ENCODE measurements around the gene ZC3H12C.

ZC3H12C gene

DNA sequence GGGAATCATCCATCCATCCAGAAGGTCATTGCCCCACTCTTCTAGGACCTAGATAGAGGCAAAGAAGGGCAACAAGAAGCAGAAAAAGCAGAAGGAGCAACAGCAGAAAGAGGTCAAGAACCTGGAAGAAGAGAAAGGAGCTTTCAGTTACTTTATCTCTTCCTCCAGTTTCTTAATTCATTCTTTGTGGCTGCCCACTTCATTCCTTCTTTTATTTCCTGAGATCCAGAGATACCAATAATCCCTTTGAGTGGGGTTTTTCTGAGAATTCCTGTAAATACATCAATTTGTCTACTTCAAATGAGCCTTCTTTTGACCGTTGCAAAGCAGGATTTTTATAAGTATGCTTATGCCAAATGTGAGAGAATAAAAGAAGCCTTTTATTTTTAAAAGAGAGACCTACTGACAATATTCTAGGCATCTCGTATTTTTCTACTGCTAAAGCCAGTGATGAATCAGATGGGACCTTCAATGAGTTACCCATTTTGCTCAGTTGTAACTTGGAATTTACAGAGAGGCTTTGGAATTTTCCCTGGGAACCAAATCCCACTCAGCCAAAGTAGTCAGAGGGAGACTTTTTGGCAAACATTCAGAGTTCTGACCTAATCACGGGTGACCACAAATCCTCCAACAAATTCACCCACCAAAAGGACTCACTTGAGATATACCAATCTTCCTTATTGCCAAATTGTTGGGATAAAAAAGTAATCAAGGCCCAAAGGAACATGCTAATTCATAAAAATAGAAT, 54.9 kb downstream of the ZC3H12C start:
- DNase-seq, result no peak

DNA sequence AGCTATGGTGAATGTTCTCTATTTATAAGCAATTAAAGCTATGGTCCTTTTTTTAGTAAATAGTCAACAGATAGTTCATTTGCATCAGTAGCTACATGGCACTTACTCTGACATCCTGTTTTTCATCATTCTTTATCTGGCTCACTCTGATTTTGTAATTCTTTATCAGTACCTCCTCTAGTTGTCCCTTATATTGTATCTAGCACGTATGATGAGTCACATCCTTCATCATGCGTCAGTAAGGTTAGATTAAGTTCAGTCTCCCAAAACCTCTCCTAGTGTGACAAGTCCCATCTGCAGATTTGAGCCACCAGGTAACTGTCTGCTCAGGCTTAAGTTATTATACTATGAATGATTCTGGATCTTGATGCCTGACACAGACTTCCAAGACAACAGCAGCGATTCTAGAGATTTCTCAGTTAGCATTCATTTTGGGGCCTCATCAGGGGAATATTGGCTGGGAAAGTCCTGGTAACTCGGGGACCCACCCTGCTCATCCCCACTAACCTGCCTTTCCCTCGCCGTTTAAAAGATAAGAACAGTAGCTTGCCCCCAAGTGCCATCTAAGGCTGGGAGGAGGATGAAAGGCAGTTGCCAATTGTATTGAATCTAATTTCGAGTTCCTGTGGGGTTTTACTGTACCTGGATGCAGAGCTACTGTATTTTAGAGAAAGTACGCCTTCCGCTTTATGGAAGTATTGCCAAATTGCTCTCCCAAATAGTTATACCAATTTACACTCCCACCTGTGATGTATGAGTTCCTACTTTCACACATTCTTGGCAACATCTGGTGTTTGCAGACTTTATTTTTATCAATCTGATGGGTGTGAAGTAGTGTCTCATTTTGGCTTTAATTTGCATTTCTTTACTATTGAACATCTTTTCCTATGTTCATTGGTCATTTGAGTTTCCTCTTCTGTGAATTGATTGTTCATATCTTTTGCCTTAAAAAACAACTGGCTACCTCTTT, 55.9 kb downstream of the ZC3H12C start:
- DNase-seq, result no peak

DNA sequence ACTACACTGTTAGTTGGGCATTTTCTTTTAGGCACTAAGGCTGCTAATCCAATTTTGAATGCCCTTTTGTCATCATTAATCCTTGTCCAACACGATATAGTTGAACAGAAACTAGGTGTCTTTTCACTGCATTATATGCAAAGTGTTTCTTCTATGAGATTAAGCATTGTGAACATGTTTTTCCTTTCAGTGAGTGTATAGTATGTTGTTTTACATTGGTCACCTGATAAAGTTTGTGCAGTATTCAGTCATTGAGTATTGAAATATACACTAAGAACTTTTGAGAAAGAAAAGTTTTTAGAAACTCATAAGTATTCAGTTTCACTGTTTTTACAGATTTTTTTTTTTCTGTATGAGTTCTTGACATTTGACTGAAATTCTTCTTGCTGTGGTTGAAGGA, 59.0 kb downstream of the ZC3H12C start:
- no peak for DNase-seq

DNA sequence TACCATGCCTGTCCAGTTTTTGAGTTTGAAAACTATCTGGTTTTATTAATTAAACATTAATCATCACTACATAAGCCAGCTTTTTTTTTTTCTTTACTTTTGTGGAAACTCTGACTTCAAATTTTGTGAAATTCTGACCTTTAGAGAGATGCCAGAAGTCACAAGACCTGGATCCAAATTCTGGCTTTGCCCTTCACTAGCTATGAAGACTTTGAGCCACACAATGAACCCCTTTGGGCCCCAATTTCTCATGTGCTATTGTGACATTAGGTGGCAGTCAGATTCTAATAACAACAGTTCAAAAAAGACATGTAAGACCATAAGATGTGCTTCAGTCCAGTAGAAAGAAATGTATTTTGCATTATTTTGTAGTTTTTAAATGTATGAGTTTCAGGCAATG, 60.3 kb downstream of the ZC3H12C start:
- no peak for DNase-seq

DNA sequence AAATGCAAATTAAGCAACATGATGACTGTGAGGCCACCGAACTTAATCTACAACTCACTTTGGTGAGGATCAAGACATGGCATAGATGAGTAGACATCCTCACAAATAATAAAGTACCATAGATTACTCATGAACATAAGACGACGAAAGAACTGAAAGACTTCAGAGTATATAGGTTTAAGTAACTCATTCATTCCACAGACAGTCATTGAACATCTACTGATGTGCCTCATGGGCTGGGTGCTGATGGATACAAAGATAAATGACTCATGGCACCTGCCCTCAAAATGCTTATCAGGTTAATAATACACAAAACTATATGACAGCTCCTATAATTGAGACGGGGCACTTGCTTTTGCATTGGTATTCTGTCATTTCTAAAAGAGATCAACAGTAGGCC, 63.3 kb downstream of the ZC3H12C start:
- DNase-seq, result no peak

DNA sequence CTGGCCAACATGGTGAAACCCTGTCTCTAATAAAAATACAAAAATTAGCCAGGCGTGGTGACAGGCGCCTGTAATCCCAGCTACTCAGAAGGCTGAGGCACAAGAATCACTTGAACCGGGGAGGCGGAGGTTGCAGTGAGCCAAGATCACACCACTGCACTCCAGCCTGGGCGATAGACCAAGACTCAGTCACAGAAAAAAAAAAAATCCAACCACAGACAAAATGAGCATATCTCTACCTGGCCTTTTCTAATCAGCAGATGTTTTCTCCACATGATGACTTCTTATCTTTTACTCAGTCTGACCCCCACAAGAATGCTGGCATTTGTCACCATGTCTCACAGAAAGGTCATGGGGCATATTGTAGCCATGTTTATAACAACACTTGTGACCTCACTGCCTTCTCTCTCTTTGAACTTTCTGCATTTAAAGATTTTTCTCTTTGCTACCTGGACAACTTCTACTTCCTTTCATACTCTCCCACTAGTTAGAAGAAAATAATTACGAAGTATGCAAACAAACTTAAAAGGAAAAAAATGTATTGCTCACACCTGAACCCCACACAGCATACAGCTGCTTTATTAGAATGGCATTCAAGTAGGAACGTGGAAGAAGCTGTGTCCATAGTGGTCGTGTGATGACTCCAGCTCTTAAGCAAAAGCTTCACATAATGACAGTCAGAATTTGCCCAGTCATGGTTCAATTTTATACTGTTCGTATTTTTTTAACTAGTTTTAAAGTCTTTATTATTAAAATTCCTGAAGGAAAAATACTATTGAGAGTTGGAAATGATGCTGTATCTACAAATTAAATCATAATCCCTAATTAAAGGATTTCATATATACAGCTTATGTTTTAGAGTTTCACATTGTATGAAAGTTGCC, 65.4 kb downstream of the ZC3H12C start:
- DNase-seq, result no peak

DNA sequence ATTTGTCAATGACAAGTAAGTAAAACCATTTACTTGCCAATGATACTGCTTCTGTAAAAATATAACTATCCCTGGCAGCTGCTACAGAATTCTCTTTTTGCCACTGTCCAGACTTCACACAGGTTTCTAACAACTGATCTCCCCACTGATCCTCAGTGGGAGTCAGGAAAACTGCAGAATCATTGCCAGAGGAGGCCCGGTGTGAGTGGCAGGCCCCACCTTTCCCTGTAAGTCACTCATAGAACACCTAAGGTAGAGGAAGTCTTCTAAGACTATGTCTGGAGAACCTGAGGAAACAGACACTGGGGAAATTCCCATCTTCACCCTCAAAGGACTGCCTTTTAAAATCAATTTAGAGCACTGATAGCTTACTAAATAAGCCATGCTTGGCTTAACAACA, 66.3 kb downstream of the ZC3H12C start:
- DNase-seq, result no peak

DNA sequence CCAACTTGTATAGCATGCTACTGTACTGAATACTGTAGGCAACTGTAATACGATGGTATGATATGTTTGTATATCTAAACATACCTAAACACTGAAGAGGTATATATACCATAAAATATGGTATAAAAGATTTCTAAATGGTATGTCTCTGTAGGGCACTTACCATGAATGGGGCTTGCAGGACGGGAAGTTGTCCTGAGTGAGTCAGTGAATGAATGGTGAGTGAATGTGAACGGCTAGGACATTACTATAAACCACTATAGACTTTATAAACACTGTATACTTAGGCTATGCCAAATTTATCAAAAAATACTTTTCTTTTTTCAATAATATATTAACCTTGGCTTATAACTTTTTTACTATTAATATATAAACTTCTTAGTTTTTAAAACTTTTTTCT, 66.8 kb downstream of the ZC3H12C start:
- DNase-seq, result no peak

DNA sequence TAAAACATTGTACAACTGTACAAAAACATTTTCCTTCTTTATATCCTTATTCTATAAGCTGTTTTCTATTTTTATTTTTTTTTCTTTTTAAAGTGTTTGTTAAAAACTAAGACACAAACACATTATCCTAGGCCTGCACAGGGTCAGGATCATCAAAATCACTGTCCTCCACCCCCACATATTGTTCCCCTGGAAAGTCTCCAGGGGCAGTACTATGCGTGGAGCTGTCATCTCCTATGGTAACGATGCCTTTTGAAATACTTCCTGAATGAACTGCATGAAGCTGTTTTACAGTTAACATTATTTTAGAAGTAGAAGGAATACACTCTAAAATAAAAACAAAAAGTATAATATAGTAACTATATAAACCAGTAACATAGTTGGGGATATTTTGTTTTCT, 67.2 kb downstream of the ZC3H12C start:
- DNase-seq, result no peak

DNA sequence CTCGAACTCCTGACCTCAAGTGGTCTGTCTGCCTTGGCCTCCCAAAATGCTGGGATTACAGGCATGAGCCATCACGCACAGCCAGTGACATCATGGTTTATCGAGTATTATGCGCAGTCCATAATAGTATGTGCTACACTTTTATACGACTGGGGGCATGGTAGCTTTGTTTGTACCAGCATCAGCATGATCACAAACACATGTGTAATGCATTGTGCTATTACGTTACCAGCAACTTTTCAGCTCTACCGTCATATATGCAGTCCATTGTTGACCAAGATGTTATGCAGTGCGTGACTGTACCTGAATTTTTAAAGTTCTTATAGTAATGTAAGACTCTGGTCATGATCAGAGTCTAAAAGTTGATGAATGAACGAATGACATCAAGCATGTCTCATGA, 67.9 kb downstream of the ZC3H12C start:
- DNase-seq, result no peak

DNA sequence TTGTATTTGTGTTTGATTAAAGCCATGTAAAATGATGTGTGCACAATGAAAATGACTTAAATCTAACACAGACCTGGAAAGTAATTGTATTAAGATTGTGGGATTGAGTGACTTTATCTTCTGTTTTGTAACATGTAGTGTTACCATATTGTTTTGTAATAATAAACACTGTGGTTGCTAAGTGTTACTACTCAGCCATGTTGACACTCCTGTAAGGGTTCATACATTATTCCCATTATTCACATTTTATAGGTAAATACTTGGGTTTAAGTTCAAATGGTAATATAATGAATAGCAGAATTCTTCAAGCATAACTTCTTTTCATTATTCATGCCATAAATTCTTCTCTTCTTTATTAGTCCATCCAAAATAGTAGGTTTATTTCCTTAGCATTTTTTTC, 69.0 kb downstream of the ZC3H12C start:
- no peak for DNase-seq

DNA sequence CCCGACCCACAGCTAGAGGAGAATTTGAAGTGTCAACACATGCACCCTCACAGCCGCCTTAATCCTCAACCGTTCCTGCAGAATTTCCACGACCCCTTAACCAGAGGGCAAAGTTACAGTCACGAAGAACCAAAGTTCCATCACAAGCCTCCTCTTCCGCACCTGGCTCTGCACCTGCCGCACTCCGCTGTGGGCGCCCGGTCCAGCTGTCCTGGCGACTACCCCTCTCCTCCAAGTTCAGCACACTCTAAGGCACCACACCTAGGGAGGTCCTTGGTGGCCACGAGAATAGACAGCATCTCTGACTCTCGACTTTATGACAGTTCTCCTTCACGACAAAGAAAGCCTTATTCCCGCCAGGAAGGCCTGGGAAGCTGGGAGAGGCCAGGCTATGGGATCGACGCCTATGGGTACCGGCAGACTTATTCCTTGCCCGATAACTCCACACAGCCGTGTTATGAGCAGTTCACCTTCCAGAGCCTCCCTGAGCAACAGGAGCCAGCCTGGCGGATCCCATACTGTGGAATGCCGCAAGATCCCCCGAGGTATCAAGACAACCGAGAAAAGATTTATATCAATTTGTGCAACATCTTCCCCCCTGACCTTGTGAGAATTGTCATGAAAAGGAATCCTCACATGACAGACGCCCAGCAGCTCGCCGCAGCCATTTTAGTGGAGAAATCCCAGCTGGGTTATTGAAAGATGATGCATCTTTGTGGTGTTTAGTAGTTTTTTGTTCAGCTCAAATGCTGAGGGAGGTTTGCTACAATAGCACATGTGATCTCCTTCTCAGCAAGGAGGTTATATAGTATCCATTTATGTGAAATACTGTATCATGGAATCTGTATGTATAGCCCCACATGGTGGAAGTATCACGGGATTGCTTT, 72.1 kb downstream of the ZC3H12C start:
- no peak for DNase-seq

DNA sequence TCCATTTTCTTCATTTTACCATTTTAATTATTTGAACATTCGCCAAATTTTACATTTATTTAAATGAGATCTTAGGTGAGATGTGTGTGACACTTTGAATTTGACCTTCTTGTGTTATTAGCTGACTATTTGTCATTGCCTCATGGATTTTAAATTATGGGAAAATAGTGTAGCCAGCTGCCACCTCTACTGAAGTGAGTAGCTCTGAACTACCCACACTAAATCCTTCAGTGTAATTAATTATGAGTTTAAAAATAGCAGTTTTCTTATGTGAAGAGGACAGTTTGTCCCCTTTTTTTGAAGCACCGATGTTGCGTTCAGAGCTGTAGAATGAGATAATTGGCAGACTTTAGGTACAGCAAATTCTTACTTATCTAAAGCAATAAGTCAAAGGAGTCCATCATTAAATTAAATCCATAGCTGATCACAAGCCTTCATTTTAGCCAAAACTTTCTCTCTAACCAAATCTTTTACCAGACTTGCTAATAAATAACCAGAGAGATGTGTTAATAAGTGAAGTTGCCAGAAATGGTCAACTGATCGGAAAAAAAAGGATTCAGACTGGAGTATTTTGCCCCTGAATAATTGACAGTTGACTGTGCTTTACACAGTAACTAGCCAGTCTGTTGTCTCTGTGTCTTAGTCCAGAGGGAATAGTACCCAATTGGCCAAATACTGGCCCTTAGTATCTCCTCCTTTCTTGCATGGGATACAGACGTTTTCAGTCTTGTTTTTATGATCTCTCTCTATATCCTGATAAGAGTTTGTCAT, 75.0 kb downstream of the ZC3H12C start:
- no peak for DNase-seq

DNA sequence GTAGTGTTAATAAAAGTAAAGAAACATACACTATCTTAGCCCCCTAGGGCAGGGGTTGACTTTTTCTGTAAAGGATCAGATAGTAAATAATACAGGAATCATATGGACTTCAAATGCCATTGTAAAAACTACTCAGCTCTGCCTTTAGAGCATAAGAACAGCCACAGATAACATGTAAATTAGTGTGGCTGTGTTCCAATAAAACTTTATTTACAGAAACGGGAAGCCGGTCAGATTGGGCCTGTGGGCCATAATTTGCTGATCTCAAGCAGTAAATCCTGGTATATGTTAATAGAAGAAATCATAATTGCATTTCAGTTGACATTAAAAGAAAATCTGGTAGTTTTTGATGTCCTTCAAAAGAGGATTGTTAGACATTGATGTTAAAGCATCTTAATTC, 76.5 kb downstream of the ZC3H12C start:
- no peak for DNase-seq

DNA sequence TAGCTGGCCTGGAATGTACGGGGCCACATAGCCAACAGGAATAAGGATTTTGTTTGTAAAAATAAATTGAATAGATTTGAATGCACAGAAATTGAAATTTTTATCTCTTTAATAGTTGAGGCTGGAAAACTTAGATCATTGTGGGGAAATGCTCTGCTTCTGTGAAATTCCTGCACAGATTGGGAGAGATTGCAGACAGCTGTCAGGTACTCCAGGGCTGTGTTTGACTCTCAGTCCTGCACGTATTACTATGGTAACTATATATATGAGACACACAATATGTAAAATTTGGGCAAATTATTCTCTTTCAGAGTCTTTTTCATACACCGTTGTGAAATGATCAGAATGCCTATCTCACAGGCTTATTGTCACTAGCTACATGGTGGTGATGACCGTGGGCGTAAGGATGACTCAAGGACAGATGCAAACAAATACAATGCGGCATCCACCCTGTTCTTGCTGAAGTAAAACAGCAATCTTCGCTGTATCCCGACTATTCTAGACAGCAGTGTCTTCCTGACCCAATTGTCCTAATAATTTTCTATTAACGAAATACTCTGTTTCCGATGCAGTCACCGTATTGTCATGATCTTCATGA, 79.4 kb downstream of the ZC3H12C start:
- DNase-seq, result peak in 1 of 56 donors; percentile 19

DNA sequence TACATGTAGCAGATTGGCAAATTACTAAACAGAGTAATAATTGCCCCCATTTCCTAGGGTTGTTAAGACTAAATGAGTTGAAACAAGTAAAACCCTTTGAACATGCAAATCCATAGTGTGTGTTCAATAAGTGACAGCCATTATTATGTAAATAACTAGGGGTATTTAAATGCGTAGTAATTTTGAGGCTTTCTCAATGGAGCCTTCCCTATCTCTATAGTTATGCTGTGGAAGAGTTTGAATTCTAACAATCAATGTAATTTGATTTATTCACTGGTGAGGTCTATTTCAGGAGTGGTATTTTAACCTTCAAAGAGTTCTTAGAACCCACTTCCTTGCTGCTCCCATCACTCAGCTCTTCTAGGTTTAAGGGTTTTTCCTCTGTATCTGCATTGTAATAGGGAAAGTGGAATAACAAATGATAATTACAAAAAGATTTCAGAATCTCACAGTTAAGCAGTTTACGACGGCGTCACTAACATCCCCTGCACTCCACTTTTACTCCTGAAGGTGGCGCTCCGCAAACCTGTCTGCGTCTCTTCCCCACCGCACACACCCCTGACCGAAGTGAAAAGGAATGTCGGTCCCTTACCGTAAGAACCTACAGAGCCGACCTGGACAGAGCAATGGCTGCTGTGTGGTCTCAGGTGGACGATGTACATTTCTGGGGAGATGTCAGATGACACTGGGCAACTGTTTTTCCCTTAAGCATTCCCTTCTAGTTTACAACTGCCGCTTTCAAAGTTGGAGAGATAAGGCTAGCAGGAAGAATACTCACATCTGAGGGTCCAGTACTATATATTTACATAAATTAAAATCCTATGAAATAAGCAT, 80.8 kb downstream of the ZC3H12C start:
- DNase-seq, result peak in 40 of 56 donors; percentile 9 to 79 (median 32)

DNA sequence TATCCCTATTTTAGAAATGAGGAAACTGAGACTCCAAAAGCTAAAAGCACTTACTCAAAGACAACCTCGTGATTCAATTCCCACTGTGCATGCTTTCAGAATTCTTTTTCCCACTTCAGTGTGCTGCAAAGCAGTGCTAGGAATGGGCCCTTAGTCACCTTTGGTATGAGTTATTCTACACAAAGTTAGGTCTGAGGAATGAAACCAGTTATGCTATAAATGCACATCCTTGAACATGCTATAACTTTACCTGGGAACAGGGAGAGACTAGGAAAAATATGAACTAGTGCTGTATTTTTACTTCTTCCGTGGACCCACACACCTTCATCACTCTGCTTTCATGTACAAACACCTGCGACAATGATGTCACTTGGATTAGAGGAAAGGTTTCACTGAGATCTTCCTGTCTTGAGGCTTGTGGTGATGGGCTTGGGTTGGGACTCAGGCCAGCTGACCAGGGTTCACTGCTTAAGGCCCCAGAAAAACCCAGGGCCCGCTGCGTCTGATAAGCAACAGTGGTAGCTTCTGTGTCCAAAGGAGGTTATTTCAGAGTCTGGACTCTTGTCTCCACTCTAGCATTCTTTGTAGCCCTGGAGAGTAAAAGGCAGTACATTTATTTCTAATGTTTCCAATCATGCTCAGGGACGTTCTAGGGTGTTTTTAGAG, 81.6 kb downstream of the ZC3H12C start:
- no peak for DNase-seq
